Duodenal mucosa (tissue), 2 donors: ENCODE measurements around the gene SPEM2.
A peak's percentile ranks its signal among the peaks of the same experiment; 100 is the strongest.

ENCODE experiments used
- H3K27ac ChIP-seq: one replicate; pipeline ENCODE4 v1.7.0; 2013; ENCODE audit warnings: low read depth, low read length
- H3K27me3 ChIP-seq, 2 donors: one replicate each; pipeline ENCODE4 v1.7.0; 2013; ENCODE audit warnings: low read length in 2 of 2, control low read depth in 1 of 2; ENCODE audit not compliant: insufficient read depth in 2 of 2, control insufficient read depth in 1 of 2
- H3K36me3 ChIP-seq, 2 donors: one replicate each; pipeline ENCODE4 v1.7.0; 2013; ENCODE audit warnings: low read length in 2 of 2, control low read depth in 1 of 2; ENCODE audit not compliant: insufficient read depth in 2 of 2, control insufficient read depth in 1 of 2
- H3K4me1 ChIP-seq, 2 donors: one replicate each; pipeline ENCODE4 v1.7.0; 2013; ENCODE audit warnings: low read length in 2 of 2, control low read depth in 1 of 2; ENCODE audit not compliant: insufficient read depth in 2 of 2, control insufficient read depth in 1 of 2
- H3K4me3 ChIP-seq, 2 donors: one replicate each; pipeline ENCODE4 v1.7.0; 2013; ENCODE audit warnings: low read length in 2 of 2, low read depth in 1 of 2
- H3K9ac ChIP-seq, 2 donors: one replicate each; pipeline ENCODE4 v1.7.0; 2013; ENCODE audit warnings: low read length in 2 of 2, low read depth in 1 of 2
- H3K9me3 ChIP-seq, 2 donors: one replicate each; pipeline ENCODE4 v1.7.0; 2013; ENCODE audit warnings: low read length in 2 of 2, control low read depth in 1 of 2; ENCODE audit not compliant: control insufficient read depth in 1 of 2

SPEM2 gene

GRCh38 chr17:7403727-7403976, 21.8 kb upstream of the SPEM2 start:
- no peaks in the 10 kb centered on the region for H3K36me3 ChIP-seq
- peak overlapping the region; percentile 84 to 86 for H3K4me3 ChIP-seq
- peak overlapping the region; percentile 80 to 84 for H3K9ac ChIP-seq
- peak overlapping the region; percentile 93 for H3K27ac ChIP-seq
- peaks cover under 1 to 12% of the 10 kb centered on the region in 2 donors for H3K27me3 ChIP-seq
- H3K4me1 ChIP-seq = peaks cover 9% of the 10 kb centered on the region in 2 donors
- H3K9me3 ChIP-seq = no peaks in the 10 kb centered on the region

- Histone ChIP-seq H3K4me1 (peaks cover 9 to 11% of the 10 kb centered on the region in 2 donors), H3K27me3 (peaks cover 4 to 12% of the 10 kb centered on the region in 2 donors), H3K27ac (peak within 1 kb of the TSS; percentile 93), H3K4me3 (peak within 1 kb of the TSS; percentile 84 to 86), H3K9ac (peak within 1 kb of the TSS; percentile 80 to 84), H3K36me3 (no peaks in the 10 kb centered on the region), H3K9me3 (no peaks in the 10 kb centered on the region)
These were observed 21.3 kb upstream of the SPEM2 start, which contains the start of gene TMEM256 for GRCh38 chr17:7403977-7404736. Gene TMEM256 (minus strand): TSS chr17:7404097. CDS start chr17:7404084, 13 bp downstream.

GRCh38 chr17:7404737-7405349, 20.6 kb upstream of the SPEM2 start:
- Histone ChIP-seq H3K27me3 (peaks cover 4 to 12% of the 10 kb centered on the region in 2 donors), H3K36me3 (no peaks in the 10 kb centered on the region), H3K27ac (no peak overlapping the region), H3K9ac (peak overlapping the region in 1 of 2 donors; percentile 33), H3K4me3 (peak overlapping the region; percentile 51 to 61), H3K4me1 (peaks cover 9 to 11% of the 10 kb centered on the region in 2 donors), H3K9me3 (no peaks in the 10 kb centered on the region)

GRCh38 chr17:7405350-7406234, 19.8 kb upstream of the SPEM2 start:
- Histone ChIP-seq H3K4me1 (peaks cover 9 to 11% of the 10 kb centered on the region in 2 donors), H3K4me3 (peak overlapping the region; percentile 43 to 61), H3K27ac (no peak overlapping the region), H3K9me3 (no peaks in the 10 kb centered on the region), H3K27me3 (peaks cover 4 to 12% of the 10 kb centered on the region in 2 donors), H3K36me3 (no peaks in the 10 kb centered on the region), H3K9ac (peak overlapping the region; percentile 2 to 33)

- no peaks in the 10 kb centered on the region for H3K36me3 ChIP-seq
- peaks cover 9 to 11% of the 10 kb centered on the region in 2 donors for H3K4me1 ChIP-seq
- H3K9ac ChIP-seq = no peak overlapping the region
- H3K27ac ChIP-seq = no peak overlapping the region
- H3K9me3 ChIP-seq = no peaks in the 10 kb centered on the region
- H3K4me3 ChIP-seq = no peak overlapping the region
- H3K27me3 ChIP-seq = peaks cover 4 to 12% of the 10 kb centered on the region in 2 donors
These were observed 19.1 kb upstream of the SPEM2 start for GRCh38 chr17:7406235-7406825.

- Histone ChIP-seq H3K4me3 (no peak overlapping the region), H3K36me3 (no peaks in the 10 kb centered on the region), H3K27ac (no peak overlapping the region), H3K4me1 (peaks cover 9 to 11% of the 10 kb centered on the region in 2 donors), H3K9ac (no peak overlapping the region), H3K9me3 (no peaks in the 10 kb centered on the region), H3K27me3 (peaks cover 4 to 12% of the 10 kb centered on the region in 2 donors)
These were observed 18.3 kb upstream of the SPEM2 start for GRCh38 chr17:7407082-7407481.

GRCh38 chr17:7407485-7408251, 17.7 kb upstream of the SPEM2 start, which contains the start of gene NLGN2:
Gene NLGN2 (plus strand): TSS chr17:7407845. CDS start chr17:7408256, 411 bp downstream.
- no peaks in the 10 kb centered on the region for H3K9me3 ChIP-seq
- no peak within 1 kb of the TSS for H3K4me3 ChIP-seq
- no peak within 1 kb of the TSS for H3K27ac ChIP-seq
- H3K9ac ChIP-seq = no peak within 1 kb of the TSS
- peaks cover 7 to 10% of the 10 kb centered on the region in 2 donors for H3K4me1 ChIP-seq
- H3K36me3 ChIP-seq = no peaks in the 10 kb centered on the region
- H3K27me3 ChIP-seq = peaks cover 4 to 12% of the 10 kb centered on the region in 2 donors

GRCh38 chr17:7408252-7408727, 17.1 kb upstream of the SPEM2 start:
- Histone ChIP-seq H3K9ac (no peak overlapping the region), H3K27me3 (peaks cover 4 to 12% of the 10 kb centered on the region in 2 donors), H3K4me1 (peaks cover under 1 to 5% of the 10 kb centered on the region in 2 donors), H3K27ac (no peak overlapping the region), H3K4me3 (no peak overlapping the region), H3K9me3 (no peaks in the 10 kb centered on the region), H3K36me3 (no peaks in the 10 kb centered on the region)

- Histone ChIP-seq H3K9me3 (no peaks in the 10 kb centered on the region), H3K36me3 (no peaks in the 10 kb centered on the region)
These were observed 16.6 kb upstream of the SPEM2 start for GRCh38 chr17:7408863-7409262.

More at GRCh38 chr17:7408863-7409262, 16.6 kb upstream of the SPEM2 start:
- peaks cover 4 to 12% of the 10 kb centered on the region in 2 donors for H3K27me3 ChIP-seq
- H3K9ac ChIP-seq = no peak overlapping the region
- peaks cover 0 to 5% of the 10 kb centered on the region in 2 donors for H3K4me1 ChIP-seq
- H3K4me3 ChIP-seq = no peak overlapping the region
- no peak overlapping the region for H3K27ac ChIP-seq
